Liver (tissue), 9 donors: Measurements from ENCODE around the gene ULK4. TPM values are rescaled to one million over a fixed set of nuclear protein-coding genes. Genes with fewer than 3 reads are reported as not detected.

Experiments used
- DNase-seq: peaks from one replicate; pipeline ENCODE4 v3.0.0-alpha.2; 2017; ENCODE audit warnings: low spot score
- H3K27ac ChIP-seq, 2 donors: one replicate each; pipeline ENCODE4 v1.7.0; 2013; ENCODE audit warnings: inconsistent platforms in 2 of 2, low read length in 2 of 2, control low read depth in 1 of 2, low read depth in 1 of 2, mild to moderate bottlenecking in 1 of 2
- H3K27me3 ChIP-seq, 4 donors: one replicate each; pipeline versions ENCODE4 v1.6.1 to v1.7.0; 2013; ENCODE audit warnings: low read length in 3 of 4, inconsistent platforms in 1 of 4, mild to moderate bottlenecking in 1 of 4, moderate library complexity in 1 of 4; ENCODE audit not compliant: control insufficient read depth in 4 of 4, insufficient read depth in 4 of 4
- H3K36me3 ChIP-seq, 4 donors: one replicate each; pipeline versions ENCODE4 v1.6.1 to v1.7.0; 2013; ENCODE audit warnings: low read length in 3 of 4, mild to moderate bottlenecking in 3 of 4, low read depth in 1 of 4, moderate library complexity in 1 of 4; ENCODE audit not compliant: control insufficient read depth in 4 of 4, insufficient read depth in 3 of 4
- H3K4me1 ChIP-seq, 4 donors: one replicate each; pipeline versions ENCODE4 v1.6.1 to v1.7.0; 2013; ENCODE audit warnings: low read length in 3 of 4, mild to moderate bottlenecking in 3 of 4, moderate library complexity in 1 of 4; ENCODE audit not compliant: control insufficient read depth in 4 of 4, insufficient read depth in 4 of 4
- H3K4me3 ChIP-seq, 3 donors: one replicate each; pipeline versions ENCODE4 v1.6.1 to v1.7.0; 2013; ENCODE audit warnings: low read length in 3 of 3, control low read depth in 1 of 3, low read depth in 1 of 3, mild to moderate bottlenecking in 1 of 3
- H3K9ac ChIP-seq, 2 donors: one replicate each; pipeline ENCODE4 v1.7.0; 2013; ENCODE audit warnings: low read length in 2 of 2, mild to moderate bottlenecking in 2 of 2, moderate library complexity in 2 of 2, control low read depth in 1 of 2, low read depth in 1 of 2
- H3K9me3 ChIP-seq, 4 donors: one replicate each; pipeline versions ENCODE4 v1.6.1 to v1.7.0; 2013; ENCODE audit warnings: low read length in 3 of 4; ENCODE audit not compliant: control insufficient read depth in 4 of 4
- EGR1 ChIP-seq, 2 donors: IDR thresholded peaks; 2 replicates each; pipeline ENCODE4 v1.6.1; 2016 to 2018; ENCODE audit warnings: antibody characterized with exemption in 2 of 2, low read depth in 2 of 2
- FOXA2 ChIP-seq: IDR thresholded peaks from 2 replicates; pipeline ENCODE4 v1.6.1; 2016; ENCODE audit warnings: antibody characterized with exemption
- GABPA ChIP-seq, 2 donors: IDR thresholded peaks in 1 of 2; conservative IDR thresholded peaks in 1 of 2; 2 replicates each; pipeline ENCODE4 v1.6.1; 2016; ENCODE audit warnings: antibody characterized with exemption in 2 of 2, mild to moderate bottlenecking in 1 of 2, moderate library complexity in 1 of 2
- HNF4A ChIP-seq, 2 donors: conservative IDR thresholded peaks; 2 replicates each; pipeline ENCODE4 v1.6.1; 2016; ENCODE audit warnings: antibody characterized with exemption in 2 of 2, mild to moderate bottlenecking in 2 of 2
- HNF4G ChIP-seq: IDR thresholded peaks from 2 replicates; pipeline ENCODE4 v1.6.1; 2016; ENCODE audit warnings: antibody characterized with exemption
- NR2F2 ChIP-seq: IDR thresholded peaks from 2 replicates; pipeline ENCODE4 v1.6.1; 2016; ENCODE audit warnings: antibody characterized with exemption
- RAD21 ChIP-seq, 2 donors: IDR thresholded peaks; 2 replicates each; pipeline ENCODE4 v1.6.1; 2016; ENCODE audit warnings: antibody characterized with exemption in 2 of 2, mild to moderate bottlenecking in 2 of 2
- RXRA ChIP-seq, 2 donors: IDR thresholded peaks; 2 replicates each; pipeline ENCODE4 v1.6.1; 2017 to 2018; ENCODE audit warnings: antibody characterized with exemption in 2 of 2, mild to moderate bottlenecking in 1 of 2
- SP1 ChIP-seq: IDR thresholded peaks from 2 replicates; pipeline ENCODE4 v1.6.1; 2018; ENCODE audit warnings: antibody characterized with exemption, mild to moderate bottlenecking
- WGBS: extraction: QIAGEN DNeasy Blood & Tissue Kit; methylation state at CpG from one replicate; pipeline ENCODE4 v1.1.7; 2013; 5-methylcytosine and 5-hydroxymethylcytosine counted together
- polyA plus RNA-seq, 2 donors: library from polyadenylated mRNA; stranded (reverse) in 1 of 2; unstranded in 1 of 2; fragments of 200-250 nt in 1 of 2; fragments of >200 nt in 1 of 2; fragmentation: Nextera tagmentation in 1 of 2; extraction: Ambion mirVana in 1 of 2; gene quantifications; one replicate each; pipeline versions ENCODE4 v1.2.1 to v1.2.3, GENCODE V29; 2013 to 2015
- total RNA-seq, 2 donors: library from RNA; depleted of rRNA; stranded (reverse); fragments of >200 nt; gene quantifications; one replicate each; pipeline ENCODE4 v1.2.3, GENCODE V29; 2014
- TF ChIP-seq, protein P1 (sequence below): IDR thresholded peaks from 2 replicates; pipeline ENCODE4 v1.6.1; 2016; ENCODE audit warnings: antibody characterized with exemption, mild to moderate bottlenecking
- TF ChIP-seq, protein P2 (sequence below): fragments of 150-350 bp; IDR thresholded peaks from 2 replicates; pipeline ENCODE4 v1.5.1; 2017; ENCODE audit warnings: improper control_type of control experiment, low read depth, low read length; ENCODE audit not compliant: missing input control
- donor health status: healthy.
- donor health status: healthy.
- donor health status: healthy.
- donor health status: healthy.
- donor health status: healthy.

Gene ULK4
- total and polyA plus RNA-seq, 4 donors = 1.1 to 11.5 (median 3.2) TPM

DNA sequence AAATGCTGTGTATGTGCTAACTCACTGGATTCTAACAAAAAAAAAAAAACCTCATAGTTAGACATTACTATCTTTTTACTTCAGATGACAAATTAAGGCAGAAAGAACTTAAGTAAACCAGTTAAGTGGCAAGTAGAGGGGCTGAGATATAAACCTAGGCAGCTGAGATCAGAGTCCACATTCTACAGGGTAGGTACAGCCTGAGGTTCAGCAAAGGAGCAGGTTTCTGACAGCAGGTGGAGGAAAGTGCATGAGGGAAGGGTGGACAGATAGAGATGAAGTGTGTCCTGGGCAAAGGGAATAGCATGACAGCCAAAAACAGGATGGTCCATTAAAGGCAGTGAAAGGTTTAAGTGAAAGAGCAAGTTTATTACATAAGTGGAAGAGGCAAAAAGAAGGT is 329.2 kb downstream of the ULK4 start:
- no peak for DNase-seq
- H3K27ac ChIP-seq = no peak overlapping the region
- no peaks in the 10 kb centered on the region for H3K9me3 ChIP-seq
- no peak overlapping the region for H3K4me3 ChIP-seq
- TF ChIP-seq HNF4A (conservative IDR thresholded peaks at IDR 0.05) (peak in 1 of 2 donors; percentile 6), RXRA (IDR thresholded peaks at IDR 0.05) (no peak)
- no peaks in the 10 kb centered on the region for H3K36me3 ChIP-seq
- peaks cover 0 to 19% (median 16%) of the 10 kb centered on the region in 4 donors for H3K4me1 ChIP-seq
- no peaks in the 10 kb centered on the region for H3K27me3 ChIP-seq
- no peak overlapping the region for H3K9ac ChIP-seq

GRCh38 chr3:41630708-41631107 is 331.2 kb downstream of the ULK4 start:
- Histone ChIP-seq H3K4me3 (no peak overlapping the region), H3K9me3 (no peaks in the 10 kb centered on the region), H3K4me1 (peaks cover 0 to 27% (median 25%) of the 10 kb centered on the region in 4 donors), H3K27me3 (no peaks in the 10 kb centered on the region), H3K9ac (no peak overlapping the region), H3K27ac (no peak overlapping the region), H3K36me3 (no peaks in the 10 kb centered on the region)
- TF ChIP-seq RAD21 (IDR thresholded peaks at IDR 0.05) = no peak
- TF ChIP-seq FOXA2 = no peak
- peak in 1 of 2 donors; percentile 4 for TF ChIP-seq HNF4A (conservative IDR thresholded peaks at IDR 0.05)
- no peak for TF ChIP-seq NR2F2
- TF ChIP-seq EGR1 (IDR thresholded peaks at IDR 0.05; ENCODE audit: low read depth in 2 of 2) = no peak
- no peak for DNase-seq

GRCh38 chr3:41629986-41630385 is 331.9 kb downstream of the ULK4 start:
- WGBS = 97% methylated on average over 1 of the region's 1 CpG
- TF ChIP-seq HNF4A (conservative IDR thresholded peaks at IDR 0.05) (peak; percentile 84 to 92), GABPA (IDR thresholded peaks at IDR 0.05 in 1 of 2, conservative IDR thresholded peaks at IDR 0.05 in 1 of 2) (no peak), RAD21 (IDR thresholded peaks at IDR 0.05) (peak in 1 of 2 donors; percentile 31), HNF4G (peak; percentile 69), SP1 (peak; percentile 61)
- H3K9ac ChIP-seq = no peak overlapping the region
- no peak for DNase-seq
- H3K36me3 ChIP-seq = no peaks in the 10 kb centered on the region
- H3K4me1 ChIP-seq = peaks cover 0 to 27% (median 25%) of the 10 kb centered on the region in 4 donors
- no peaks in the 10 kb centered on the region for H3K9me3 ChIP-seq
- no peak overlapping the region for H3K4me3 ChIP-seq
- H3K27me3 ChIP-seq = no peaks in the 10 kb centered on the region
- no peak overlapping the region for H3K27ac ChIP-seq

DNA sequence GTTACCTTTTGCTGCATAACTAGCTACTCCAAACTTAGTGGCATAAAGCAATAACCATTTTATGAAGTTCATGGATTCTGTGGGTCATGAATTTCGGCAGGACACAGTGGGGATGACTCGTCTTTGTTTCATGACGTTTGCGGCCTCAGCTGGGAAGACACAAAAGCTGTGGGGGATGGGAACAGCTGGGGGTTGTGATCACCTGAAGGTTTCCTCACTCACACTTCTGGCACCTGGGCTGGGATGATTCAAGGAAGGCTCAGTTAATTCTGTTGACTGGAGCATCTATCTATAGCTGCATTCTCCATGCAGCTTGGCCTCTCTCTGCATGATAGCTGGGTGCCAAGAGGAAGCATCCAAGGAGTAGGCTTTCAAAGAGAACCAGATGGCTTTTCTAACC is 332.8 kb downstream of the ULK4 start:
- Histone ChIP-seq H3K4me1 (peaks cover 0 to 27% (median 25%) of the 10 kb centered on the region in 4 donors), H3K36me3 (no peaks in the 10 kb centered on the region), H3K27ac (no peak overlapping the region), H3K27me3 (no peaks in the 10 kb centered on the region), H3K4me3 (no peak overlapping the region), H3K9ac (no peak overlapping the region), H3K9me3 (no peaks in the 10 kb centered on the region)
- no peak for DNase-seq
- TF ChIP-seq RXRA (IDR thresholded peaks at IDR 0.05) = no peak
- TF ChIP-seq, protein P1, sequence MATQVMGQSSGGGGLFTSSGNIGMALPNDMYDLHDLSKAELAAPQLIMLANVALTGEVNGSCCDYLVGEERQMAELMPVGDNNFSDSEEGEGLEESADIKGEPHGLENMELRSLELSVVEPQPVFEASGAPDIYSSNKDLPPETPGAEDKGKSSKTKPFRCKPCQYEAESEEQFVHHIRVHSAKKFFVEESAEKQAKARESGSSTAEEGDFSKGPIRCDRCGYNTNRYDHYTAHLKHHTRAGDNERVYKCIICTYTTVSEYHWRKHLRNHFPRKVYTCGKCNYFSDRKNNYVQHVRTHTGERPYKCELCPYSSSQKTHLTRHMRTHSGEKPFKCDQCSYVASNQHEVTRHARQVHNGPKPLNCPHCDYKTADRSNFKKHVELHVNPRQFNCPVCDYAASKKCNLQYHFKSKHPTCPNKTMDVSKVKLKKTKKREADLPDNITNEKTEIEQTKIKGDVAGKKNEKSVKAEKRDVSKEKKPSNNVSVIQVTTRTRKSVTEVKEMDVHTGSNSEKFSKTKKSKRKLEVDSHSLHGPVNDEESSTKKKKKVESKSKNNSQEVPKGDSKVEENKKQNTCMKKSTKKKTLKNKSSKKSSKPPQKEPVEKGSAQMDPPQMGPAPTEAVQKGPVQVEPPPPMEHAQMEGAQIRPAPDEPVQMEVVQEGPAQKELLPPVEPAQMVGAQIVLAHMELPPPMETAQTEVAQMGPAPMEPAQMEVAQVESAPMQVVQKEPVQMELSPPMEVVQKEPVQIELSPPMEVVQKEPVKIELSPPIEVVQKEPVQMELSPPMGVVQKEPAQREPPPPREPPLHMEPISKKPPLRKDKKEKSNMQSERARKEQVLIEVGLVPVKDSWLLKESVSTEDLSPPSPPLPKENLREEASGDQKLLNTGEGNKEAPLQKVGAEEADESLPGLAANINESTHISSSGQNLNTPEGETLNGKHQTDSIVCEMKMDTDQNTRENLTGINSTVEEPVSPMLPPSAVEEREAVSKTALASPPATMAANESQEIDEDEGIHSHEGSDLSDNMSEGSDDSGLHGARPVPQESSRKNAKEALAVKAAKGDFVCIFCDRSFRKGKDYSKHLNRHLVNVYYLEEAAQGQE = no peak
- no peak for TF ChIP-seq RAD21 (IDR thresholded peaks at IDR 0.05)
- TF ChIP-seq HNF4A (conservative IDR thresholded peaks at IDR 0.05) = no peak
- TF ChIP-seq, protein P2, sequence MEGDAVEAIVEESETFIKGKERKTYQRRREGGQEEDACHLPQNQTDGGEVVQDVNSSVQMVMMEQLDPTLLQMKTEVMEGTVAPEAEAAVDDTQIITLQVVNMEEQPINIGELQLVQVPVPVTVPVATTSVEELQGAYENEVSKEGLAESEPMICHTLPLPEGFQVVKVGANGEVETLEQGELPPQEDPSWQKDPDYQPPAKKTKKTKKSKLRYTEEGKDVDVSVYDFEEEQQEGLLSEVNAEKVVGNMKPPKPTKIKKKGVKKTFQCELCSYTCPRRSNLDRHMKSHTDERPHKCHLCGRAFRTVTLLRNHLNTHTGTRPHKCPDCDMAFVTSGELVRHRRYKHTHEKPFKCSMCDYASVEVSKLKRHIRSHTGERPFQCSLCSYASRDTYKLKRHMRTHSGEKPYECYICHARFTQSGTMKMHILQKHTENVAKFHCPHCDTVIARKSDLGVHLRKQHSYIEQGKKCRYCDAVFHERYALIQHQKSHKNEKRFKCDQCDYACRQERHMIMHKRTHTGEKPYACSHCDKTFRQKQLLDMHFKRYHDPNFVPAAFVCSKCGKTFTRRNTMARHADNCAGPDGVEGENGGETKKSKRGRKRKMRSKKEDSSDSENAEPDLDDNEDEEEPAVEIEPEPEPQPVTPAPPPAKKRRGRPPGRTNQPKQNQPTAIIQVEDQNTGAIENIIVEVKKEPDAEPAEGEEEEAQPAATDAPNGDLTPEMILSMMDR = no peak
- WGBS = 91% methylated on average over 4 of the region's 4 CpGs
